ENCODE data around the gene FIGN. TPM values are rescaled to one million over a fixed set of nuclear protein-coding genes. Genes with fewer than 3 reads are reported as not detected.

Gene FIGN
- total and polyA plus RNA-seq, 2 donors (not counting 3 experiments of a cell fraction or from before 2014, with no cell fraction given): 1.8 to 8.1 TPM

GRCh38 chr2:163565192-163565591, 170.6 kb downstream of the FIGN start:
- FAIRE-seq (no peak), DNase-seq (ENCODE audit: low read depth, low spot score) (no peak)
- BruUV-seq (replicated peaks): no TSS peak
- Histone ChIP-seq H3K4me3 (replicated peaks in 1 of 3; ENCODE audit: insufficient read depth in 1 of 3, low read depth in 1 of 3, low read length in 3 of 3) (no peak overlapping the region), H3K79me2 (ENCODE audit: control insufficient read depth, insufficient read depth, low read length) (no peaks in the 10 kb centered on the region), H3K36me3 (ENCODE audit: control insufficient read depth in 2 of 2, extremely low read depth in 1 of 2, insufficient read depth in 2 of 2, low read length in 2 of 2) (no peaks in the 10 kb centered on the region), H3K4me2 (ENCODE audit: insufficient read depth, low read length) (no peak overlapping the region), H2AFZ (ENCODE audit: low read depth, low read length) (no peak overlapping the region), H4K20me1 (replicated peaks; ENCODE audit: control insufficient read depth, extremely low read depth, insufficient read depth, low read length) (no peaks in the 10 kb centered on the region), H3K9me3 (replicated peaks; ENCODE audit: control insufficient read depth, insufficient read depth, low read length) (no peaks in the 10 kb centered on the region), H3K4me1 (ENCODE audit: control insufficient read depth, extremely low read depth, insufficient read depth, low read length) (no peaks in the 10 kb centered on the region), H3K9me1 (replicated peaks; ENCODE audit: control insufficient read depth, extremely low read depth, insufficient read depth, low read length) (no peaks in the 10 kb centered on the region), H3K27me3 (ENCODE audit: control insufficient read depth in 2 of 2, insufficient read depth in 2 of 2, low read length in 2 of 2) (no peaks in the 10 kb centered on the region), H3K27ac (ENCODE audit: insufficient read depth, low read depth, low read length) (no peak overlapping the region), H3K9ac (replicated peaks; ENCODE audit: extremely low read depth, insufficient read depth, low read length) (no peak overlapping the region)
- ChIA-PET POLR2A (no interaction called here), CTCF (no interaction called here)
- TF ChIP-seq MAX (IDR thresholded peaks at IDR 0.05; ENCODE audit: insufficient read depth, insufficient read length): no peak
- no peak for TF ChIP-seq MYC (IDR thresholded peaks at IDR 0.05; ENCODE audit: low read depth, low read length)
- no peak for TF ChIP-seq GATA2 (IDR thresholded peaks at IDR 0.05; ENCODE audit: insufficient read depth, insufficient read length, low read depth, low read length)
- TF ChIP-seq CTCF (IDR thresholded peaks at IDR 0.05; ENCODE audit: extremely low read depth in 1 of 2, insufficient read depth in 1 of 2, low read depth in 1 of 2, low read length in 2 of 2): no peak
- no peak for TF ChIP-seq EZH2 (IDR thresholded peaks at IDR 0.05; ENCODE audit: borderline replicate concordance, low read depth, low read length, severe bottlenecking)
- TF ChIP-seq POLR2AphosphoS5 (IDR thresholded peaks at IDR 0.05; ENCODE audit: insufficient read depth, low read depth, low read length): no peak
- TF ChIP-seq POLR2A (IDR thresholded peaks at IDR 0.05; ENCODE audit: low read depth, low read length): no peak
- no peak for TF ChIP-seq JUN (IDR thresholded peaks at IDR 0.05; ENCODE audit: borderline replicate concordance, insufficient read depth, insufficient read length, low read depth)
- no peak for TF ChIP-seq FOS (IDR thresholded peaks at IDR 0.05; ENCODE audit: borderline replicate concordance, insufficient read depth, low read length)
- dilution Hi-C loops (cut with MboI; ENCODE audit: extremely low pct_ligation_motif_present, low sequenced_read_pairs) (no loop called here), intact Hi-C loops (cut with micrococcal nuclease) (no loop called here)
